ENCODE data around the gene STK4. TPM values are rescaled to one million over a fixed set of nuclear protein-coding genes. Genes with fewer than 3 reads are reported as not detected.

The STK4 gene
- total RNA-seq, 1 experiment from 2014 or later, result 43.0 TPM

- Histone ChIP-seq H3K27ac (ENCODE audit: insufficient read length, low read depth, low read length) (no peak overlapping the region), H4K8ac (replicated peaks; ENCODE audit: insufficient read length, low read depth, low read length) (no peak overlapping the region), H3K23me2 (ENCODE audit: insufficient read length, low read depth, low read length, poor library complexity, severe bottlenecking) (no peaks in the 10 kb centered on the region), H3K27me3 (ENCODE audit: insufficient read depth, low read length) (no peaks in the 10 kb centered on the region), H3K9me3 (ENCODE audit: control insufficient read depth, low read depth, low read length) (no peaks in the 10 kb centered on the region), H3T11ph (ENCODE audit: low read length) (no peak overlapping the region), H2BK5ac (ENCODE audit: insufficient read length, low read length) (no peak overlapping the region), H3K4me1 (ENCODE audit: insufficient read depth, low read length) (no peaks in the 10 kb centered on the region), H3K79me2 (ENCODE audit: insufficient read depth, low read length) (no peaks in the 10 kb centered on the region), H3K18ac (ENCODE audit: insufficient read length, low read depth, low read length) (no peak overlapping the region), H3K4me2 (ENCODE audit: insufficient read depth, insufficient read length, low read length) (no peak overlapping the region), H3K9ac (ENCODE audit: extremely low read depth, insufficient read length, low read length) (no peak overlapping the region), H4K5ac (ENCODE audit: insufficient read length, low read depth, low read length) (no peak overlapping the region), H2BK15ac (ENCODE audit: low read depth, low read length) (no peak overlapping the region), H4K91ac (ENCODE audit: insufficient read length, low read depth, low read length) (no peak overlapping the region), H4K20me1 (ENCODE audit: control insufficient read depth, insufficient read depth, insufficient read length) (no peaks in the 10 kb centered on the region), H3K79me1 (ENCODE audit: insufficient read depth, low read depth, low read length, poor library complexity, severe bottlenecking) (peaks cover 3% of the 10 kb centered on the region), H2BK20ac (ENCODE audit: low read depth, low read length, poor library complexity, severe bottlenecking) (no peak overlapping the region), H2AK5ac (ENCODE audit: insufficient read length, low read length) (no peak overlapping the region), H2BK12ac (ENCODE audit: insufficient read length, low read depth, low read length) (no peak overlapping the region), H3K23ac (ENCODE audit: insufficient read length, low read depth, low read length) (no peak overlapping the region), H3K14ac (ENCODE audit: insufficient read depth, low read length) (no peak overlapping the region), H3K4ac (ENCODE audit: low read depth, low read length) (no peak overlapping the region), H2AFZ (ENCODE audit: low read length) (no peak overlapping the region), H2BK120ac (ENCODE audit: low read depth, low read length, poor library complexity, severe bottlenecking) (no peak overlapping the region), H3K56ac (ENCODE audit: insufficient read length, low read depth, low read length) (no peak overlapping the region)
- H3K9me3 Mint-ChIP-seq, result no peaks in the 10 kb centered on the region
- no peaks in the 10 kb centered on the region for H3K27me3 Mint-ChIP-seq (ENCODE audit: low read depth)
- no peak overlapping the region for H3K4me3 Mint-ChIP-seq
- TF ChIP-seq CTCF (conservative IDR thresholded peaks at IDR 0.05), result no peak
- DNase-seq, result no peak
- H3K4me1 Mint-ChIP-seq, result no peaks in the 10 kb centered on the region
- peaks cover 0 to 4% (median 2%) of the 10 kb centered on the region in 3 experiments; a peak in 4 of 7 replicates for H3K36me3 Mint-ChIP-seq (ENCODE audit: insufficient read depth in 1 of 3, low read depth in 3 of 3)
- H3K27ac Mint-ChIP-seq, result no peak overlapping the region
- no CpG with 5 or more reads among the region's 1 CpG for WGBS (ENCODE audit: extremely low coverage, insufficient read length, low lambda C conversion rate)
Observed at GRCh38 chr20:45069261-45069660, 102.9 kb downstream of the STK4 start.

Measured in H9 (cell line).